Activated T-helper 1 cell treated with anti-CD3 and anti-CD28 coated beads, Interleukin-2, amount 50 U/mL, for 16 hours (primary cell): ENCODE results near the gene BOLA3.
A peak's percentile ranks its signal among the peaks of the same experiment; 100 is the strongest.
"Not testable (repeated sequence)": the region's sequence is repeated elsewhere in the genome, so short reads cannot be mapped to it uniquely, and the experiment has no call there.

Source experiments
- DNase-seq, 2 donors: peaks; one replicate each; pipeline ENCODE4 v3.0.0-alpha.2; 2020; ENCODE audit warnings: low read depth in 1 of 2, low spot score in 1 of 2

The BOLA3 gene

DNA sequence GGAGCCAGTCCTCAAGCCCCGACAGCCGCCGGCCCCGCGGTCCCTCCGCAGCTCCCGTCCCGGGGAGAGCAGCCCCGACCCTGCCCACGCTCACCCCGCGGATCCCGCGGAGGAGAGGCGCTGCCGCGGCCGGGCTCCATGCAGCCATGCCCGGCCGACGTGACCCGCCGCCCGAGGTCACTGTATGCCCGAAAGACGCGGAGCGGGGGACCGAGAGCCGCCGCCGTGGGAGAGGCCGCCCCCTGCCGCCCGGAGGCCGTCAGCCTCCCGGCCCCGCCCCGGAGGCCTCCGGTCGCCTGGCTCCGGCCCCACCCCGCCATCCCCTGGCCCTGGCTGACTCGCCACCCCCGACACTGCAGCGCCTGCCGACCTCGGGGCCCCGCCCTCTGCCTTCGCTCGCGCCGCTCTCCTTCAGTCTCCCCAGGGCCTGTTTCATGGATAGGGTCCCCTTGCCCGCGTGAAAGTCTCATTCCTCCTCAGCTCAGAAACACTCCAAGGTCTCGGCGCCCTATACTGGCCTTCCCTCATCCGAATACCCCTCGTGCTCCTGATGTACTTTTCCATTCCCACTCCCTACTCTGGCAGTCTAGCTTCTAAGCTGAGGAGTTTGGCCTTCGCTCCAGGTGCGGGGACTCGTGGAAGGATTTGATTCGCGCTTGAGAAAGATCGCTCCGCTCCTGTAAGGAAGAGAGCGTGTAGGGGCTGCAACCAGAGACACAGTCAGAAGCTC is at the start of gene BOLA3:
Gene BOLA3, minus strand, starts transcription at position 186 of the 730 bp plus-strand sequence. Its CDS starts 38 bp downstream, at position 148.
- DNase-seq: peak; percentile 64 to 77

GRCh38 chr2:74197049-74197448 is 49.3 kb upstream of the BOLA3 start:
- no peak for DNase-seq

- DNase-seq: no peak
These were observed 47.1 kb upstream of the BOLA3 start for GRCh38 chr2:74194799-74195198.

DNA sequence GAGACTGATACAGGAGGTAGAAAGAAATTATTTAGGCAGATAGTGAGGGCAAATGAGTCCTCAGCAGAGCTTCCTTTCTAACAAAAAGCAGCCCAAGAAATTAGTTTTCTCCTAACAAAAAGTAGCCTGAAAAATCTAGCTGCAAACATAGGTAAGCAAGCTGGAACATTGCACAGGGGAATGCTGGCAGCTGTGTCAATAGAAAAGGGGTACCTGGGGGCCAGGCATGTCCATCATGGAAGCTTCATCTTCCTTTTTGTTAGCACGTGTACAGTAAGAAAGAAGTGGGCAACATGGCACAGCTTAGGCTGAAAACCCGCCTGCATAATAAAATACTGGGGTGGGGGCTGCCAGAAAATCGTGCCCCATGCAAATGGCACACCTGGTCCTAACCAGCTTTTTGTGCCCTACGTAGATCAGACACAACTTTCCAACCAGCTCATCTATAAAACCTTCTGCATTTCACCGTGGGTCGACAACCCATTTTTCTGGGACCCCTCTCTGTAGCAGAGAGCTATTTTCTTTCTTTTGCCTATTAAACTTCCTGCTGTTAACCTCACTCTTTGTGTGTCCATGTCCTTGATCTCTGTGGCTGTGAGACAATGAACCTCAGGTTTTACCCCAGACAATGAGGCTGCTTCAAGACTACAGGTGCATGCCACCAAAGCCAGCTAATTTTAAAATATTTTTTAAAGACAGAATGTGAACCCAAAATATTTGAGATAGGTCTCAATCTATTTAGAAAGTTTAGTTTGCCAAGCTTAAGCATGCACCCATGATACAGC is 44.1 kb upstream of the BOLA3 start:
- no peak for DNase-seq

GRCh38 chr2:74188696-74189095 is 41.0 kb upstream of the BOLA3 start:
- no peak for DNase-seq

DNA sequence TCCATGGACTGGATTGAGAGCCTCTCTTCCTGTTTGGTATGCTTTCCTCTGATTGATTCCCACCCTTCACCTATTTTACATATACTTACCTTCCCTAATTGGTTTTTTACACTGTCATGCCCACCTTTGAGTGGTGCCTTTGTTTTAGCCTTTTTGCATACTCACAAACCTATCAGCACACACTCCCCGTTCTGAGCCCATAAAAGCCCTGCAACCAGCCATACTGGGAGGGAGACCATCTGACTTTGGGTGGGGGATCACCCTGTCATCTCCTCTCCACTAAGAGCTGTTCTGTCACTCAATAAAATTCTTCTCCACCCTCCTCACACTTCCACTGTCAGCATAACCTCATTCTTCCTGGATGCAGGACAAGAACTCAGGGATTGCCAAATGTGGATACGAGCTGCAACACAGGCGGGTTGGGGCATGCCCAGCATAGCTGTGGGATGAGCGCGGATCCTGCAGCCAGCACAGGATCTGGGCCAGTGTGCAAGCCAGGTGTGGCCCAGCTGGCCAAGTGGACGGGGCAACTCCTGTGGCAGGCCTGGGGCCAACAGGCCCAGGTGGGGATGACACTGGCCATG is 40.4 kb upstream of the BOLA3 start:
- DNase-seq: no peak

GRCh38 chr2:74186706-74187105 is 39.0 kb upstream of the BOLA3 start:
- not testable (repeated sequence) for DNase-seq

DNA sequence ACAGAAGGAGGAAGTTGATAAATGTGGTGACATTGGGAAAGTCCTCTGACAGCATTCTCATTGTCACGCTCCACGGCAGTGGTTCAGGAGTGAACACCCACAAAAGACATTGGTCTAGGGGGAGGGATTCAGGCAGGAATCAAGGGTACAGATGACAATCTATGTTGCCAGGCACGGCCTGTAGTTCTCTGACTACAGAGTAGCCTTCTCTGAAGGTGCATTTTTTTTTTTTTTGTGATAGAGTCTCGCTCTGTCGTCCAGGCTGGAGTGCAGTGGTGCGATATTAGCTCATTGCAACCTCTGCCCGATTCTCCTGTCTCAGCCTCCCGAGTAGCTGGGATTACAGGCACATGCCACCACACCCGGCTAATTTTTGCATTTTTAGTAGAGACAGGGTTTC is 38.3 kb upstream of the BOLA3 start:
- no peak for DNase-seq

GRCh38 chr2:74183878-74184277 is 36.2 kb upstream of the BOLA3 start:
- no peak for DNase-seq

DNA sequence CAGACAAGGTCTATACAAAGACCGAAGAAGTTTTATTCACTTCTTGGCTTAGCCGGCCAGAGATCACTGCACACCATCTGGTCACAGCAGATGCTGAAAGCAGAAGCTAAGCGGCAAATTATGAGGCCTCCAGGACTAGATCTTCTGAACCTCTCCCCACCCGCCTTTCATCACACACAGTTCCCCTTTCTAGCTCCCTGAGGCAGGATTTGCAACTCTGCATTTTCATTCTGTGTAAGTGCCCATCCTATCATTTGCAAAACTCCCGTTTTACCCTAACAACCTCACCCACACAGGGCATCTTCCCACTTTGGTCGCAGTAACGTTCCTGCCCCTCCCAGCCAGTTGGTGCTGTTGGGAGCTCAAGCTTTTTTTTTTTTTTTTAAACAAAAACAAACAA is 34.0 kb upstream of the BOLA3 start:
- no peak for DNase-seq

- DNase-seq: no peak
These were observed 31.6 kb upstream of the BOLA3 start for GRCh38 chr2:74179063-74179865.

DNA sequence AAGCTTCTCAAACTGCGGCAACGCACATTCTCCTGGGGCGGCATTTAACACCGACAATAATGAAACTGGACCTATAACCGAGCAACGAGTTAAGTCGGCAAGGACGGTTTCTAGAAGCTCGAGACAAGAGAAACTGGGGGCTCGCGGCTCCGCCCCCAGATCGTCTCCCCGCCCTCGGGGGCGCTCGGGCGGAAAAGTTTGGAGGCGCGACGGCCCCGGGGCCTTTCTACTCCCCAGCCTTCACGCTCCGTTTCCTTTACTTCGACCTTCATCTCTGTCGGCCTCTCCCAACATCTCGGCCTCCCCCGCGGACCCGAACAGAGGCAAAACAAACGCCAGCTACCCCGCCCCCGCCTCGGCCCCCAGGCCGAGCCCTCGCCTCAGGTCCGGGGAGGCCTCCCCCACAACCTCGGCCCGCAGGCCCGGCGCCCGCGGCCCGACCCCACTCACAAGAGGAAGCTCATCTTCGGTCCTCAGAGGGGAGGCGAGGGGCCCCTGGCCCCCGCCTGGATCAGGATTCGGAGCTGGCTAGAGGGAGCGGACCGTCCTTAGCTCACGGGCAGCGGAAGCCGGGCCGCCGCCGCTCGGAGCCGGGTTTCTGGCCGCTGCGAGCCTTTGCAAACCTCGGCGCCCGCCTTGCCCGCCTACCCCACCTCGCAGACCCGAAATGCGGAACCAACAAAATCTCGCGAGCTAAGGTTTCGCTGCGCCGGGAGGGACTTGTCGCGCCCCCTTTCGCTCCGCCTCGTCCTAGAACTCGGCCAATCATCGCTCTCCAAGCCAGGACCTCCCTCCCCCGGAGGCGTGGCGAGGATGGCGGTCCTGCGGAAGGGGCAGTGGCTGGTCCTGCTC is 30.7 kb upstream of the BOLA3 start, which contains the start of gene MOB1A:
Gene MOB1A, minus strand, starts transcription at position 669 of the 852 bp plus-strand sequence. Its CDS starts 205 bp downstream, at position 464.
- peak; percentile 94 to 95 for DNase-seq

DNA sequence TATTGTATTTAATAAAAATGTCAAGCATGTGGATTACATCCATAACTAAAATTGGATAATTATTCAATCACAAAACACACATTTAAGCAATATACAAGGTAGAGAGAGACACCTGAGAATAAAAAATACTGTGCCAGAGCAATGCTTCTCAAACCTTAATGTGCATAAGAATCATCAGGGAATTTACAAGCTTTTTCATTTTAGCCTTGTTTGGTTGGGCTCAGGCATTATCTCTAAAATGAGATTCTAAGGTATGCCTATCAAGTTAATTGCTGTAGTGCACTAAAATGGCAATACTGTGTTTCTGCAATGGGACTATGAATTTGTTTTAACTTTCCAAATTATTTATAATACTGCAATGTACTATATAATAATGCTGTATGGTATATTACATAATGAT is 30.0 kb upstream of the BOLA3 start:
- DNase-seq: no peak

DNA sequence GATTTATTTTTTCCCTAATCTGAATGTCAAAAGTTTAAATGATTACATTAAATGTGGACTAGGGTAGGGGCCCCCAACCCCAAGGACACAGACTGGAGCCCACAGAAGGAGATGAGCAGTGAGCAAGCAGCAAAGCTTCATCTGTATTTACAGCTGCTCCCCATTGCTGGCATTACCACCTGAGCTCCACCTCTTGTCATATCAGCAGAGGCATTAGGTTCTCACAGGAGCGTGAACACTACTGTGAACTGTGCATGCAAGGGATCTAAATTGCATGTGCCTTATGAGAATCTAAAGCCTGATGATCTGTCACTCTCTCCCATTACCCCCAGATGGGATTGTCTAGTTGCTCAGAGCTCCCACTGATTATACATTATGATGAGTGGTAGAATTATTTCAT is 27.2 kb upstream of the BOLA3 start:
- DNase-seq: no peak

DNA sequence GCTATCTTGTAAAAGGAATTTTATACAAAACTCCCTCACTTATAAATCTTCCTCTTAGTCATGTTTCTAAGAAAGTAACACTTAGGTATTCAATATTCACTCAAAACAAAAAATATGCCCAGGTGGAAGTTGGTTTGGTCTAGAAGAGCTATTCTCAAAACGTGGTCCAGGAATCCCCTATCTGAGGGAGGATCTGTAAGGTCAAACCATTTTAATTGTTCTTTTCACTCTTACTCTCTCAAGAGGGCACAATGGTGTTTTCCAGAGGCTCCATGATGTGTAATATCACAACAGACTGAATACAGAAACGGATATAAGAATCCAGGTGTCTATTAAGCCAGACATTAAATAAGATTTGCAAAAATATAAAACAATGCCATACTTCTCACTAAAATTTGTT is 21.0 kb upstream of the BOLA3 start:
- no peak for DNase-seq

DNA sequence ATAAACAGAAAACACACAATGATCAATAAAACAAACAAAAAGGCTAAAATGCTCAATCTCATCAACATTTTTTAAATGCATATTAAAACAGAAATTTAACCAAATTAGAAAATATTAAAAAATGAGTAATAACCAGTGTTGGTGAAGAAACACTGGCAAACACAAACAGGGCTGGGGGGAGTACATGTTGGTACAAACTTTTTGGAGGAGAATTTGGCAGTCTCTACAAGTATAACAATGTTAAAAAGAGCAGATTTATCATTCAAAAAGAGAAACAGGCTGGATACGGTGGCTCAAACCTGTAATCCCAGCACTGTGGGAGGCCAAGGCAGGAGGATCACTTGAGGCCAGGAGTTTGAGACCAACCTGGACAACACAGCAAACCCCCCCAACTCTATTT is 17.0 kb upstream of the BOLA3 start:
- no peak for DNase-seq

- DNase-seq: no peak
These were observed 15.2 kb upstream of the BOLA3 start for GRCh38 chr2:74162951-74163350.

GRCh38 chr2:74155830-74156229 is 8.1 kb upstream of the BOLA3 start:
- DNase-seq: no peak

- no peak for DNase-seq
These were observed 5.2 kb upstream of the BOLA3 start for GRCh38 chr2:74152954-74153353.

GRCh38 chr2:74149570-74150319 is 2.0 kb upstream of the BOLA3 start:
- DNase-seq: no peak
